ENCODE data around the gene CMTM5. TPM values are rescaled to one million over a fixed set of nuclear protein-coding genes. Genes with fewer than 3 reads are reported as not detected.

Gene CMTM5
- polyA plus RNA-seq, 1 experiment: not detected

DNA sequence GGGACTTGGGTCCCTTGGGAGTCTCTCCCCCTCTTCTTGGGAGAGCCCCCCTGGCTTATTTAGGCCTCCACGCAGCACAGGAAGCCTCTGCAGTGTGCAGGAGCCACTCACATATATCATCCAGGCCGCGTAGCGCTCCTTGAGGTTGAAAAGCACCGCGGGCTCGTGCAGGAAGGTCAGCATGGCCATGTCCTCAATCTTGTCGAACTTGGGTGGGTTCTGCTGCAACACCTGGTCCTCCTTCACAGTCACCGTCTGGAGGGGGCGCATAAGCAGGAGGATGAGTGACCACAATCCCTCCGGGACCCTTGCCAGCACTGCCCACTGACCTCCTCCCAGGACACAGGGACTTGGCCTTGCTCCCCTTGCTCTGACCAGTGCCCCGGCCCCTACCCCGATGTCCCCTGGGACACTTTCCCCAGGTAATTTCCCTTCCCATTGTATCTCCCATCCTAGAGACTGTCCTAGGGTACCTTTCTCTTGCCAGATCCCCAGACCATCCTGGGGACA lies 28.7 kb downstream of the CMTM5 start:
- CTCF ChIA-PET: no interaction called here
- no peak overlapping the region for H3K4me3 ChIP-seq (ENCODE audit: low read depth, low read length)
- H3K36me3 ChIP-seq (ENCODE audit: control insufficient read depth, insufficient read depth, low read length): no peaks in the 10 kb centered on the region
- TF ChIP-seq, protein P1, sequence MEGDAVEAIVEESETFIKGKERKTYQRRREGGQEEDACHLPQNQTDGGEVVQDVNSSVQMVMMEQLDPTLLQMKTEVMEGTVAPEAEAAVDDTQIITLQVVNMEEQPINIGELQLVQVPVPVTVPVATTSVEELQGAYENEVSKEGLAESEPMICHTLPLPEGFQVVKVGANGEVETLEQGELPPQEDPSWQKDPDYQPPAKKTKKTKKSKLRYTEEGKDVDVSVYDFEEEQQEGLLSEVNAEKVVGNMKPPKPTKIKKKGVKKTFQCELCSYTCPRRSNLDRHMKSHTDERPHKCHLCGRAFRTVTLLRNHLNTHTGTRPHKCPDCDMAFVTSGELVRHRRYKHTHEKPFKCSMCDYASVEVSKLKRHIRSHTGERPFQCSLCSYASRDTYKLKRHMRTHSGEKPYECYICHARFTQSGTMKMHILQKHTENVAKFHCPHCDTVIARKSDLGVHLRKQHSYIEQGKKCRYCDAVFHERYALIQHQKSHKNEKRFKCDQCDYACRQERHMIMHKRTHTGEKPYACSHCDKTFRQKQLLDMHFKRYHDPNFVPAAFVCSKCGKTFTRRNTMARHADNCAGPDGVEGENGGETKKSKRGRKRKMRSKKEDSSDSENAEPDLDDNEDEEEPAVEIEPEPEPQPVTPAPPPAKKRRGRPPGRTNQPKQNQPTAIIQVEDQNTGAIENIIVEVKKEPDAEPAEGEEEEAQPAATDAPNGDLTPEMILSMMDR (IDR thresholded peaks at IDR 0.05; ENCODE audit: insufficient read depth, low read depth, low read length): no peak
- peaks cover 9% of the 10 kb centered on the region for H3K27me3 ChIP-seq (ENCODE audit: control insufficient read depth, insufficient read depth, low read length)
- POLR2A ChIA-PET: no interaction called here
- DNase-seq (ENCODE audit: low read depth): no peak

DNA sequence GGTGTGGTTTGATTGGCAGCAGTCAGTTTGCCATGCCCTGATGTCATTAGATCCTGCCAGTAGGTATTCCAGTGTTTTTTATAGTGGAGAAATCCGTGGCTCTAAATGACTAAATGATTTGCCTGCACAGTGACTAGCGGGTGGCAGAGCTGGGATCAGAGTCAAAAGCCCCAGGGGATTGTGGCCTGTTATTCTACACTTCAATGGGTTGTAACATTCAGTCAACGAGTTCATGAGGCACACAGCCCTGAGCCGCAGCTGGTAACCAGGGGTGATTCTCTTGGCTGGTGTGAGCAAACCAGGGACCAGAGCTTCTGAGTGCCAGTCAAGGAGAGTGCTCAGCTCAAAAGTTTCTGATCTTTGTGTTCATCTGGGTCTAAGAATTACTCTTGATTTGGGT lies 29.4 kb downstream of the CMTM5 start:
- TF ChIP-seq, protein P1 (IDR thresholded peaks at IDR 0.05; ENCODE audit: insufficient read depth, low read depth, low read length): no peak
- ChIA-PET POLR2A (no interaction called here), CTCF (interaction anchor here (0.6 kb wide), 1 partner anchor 27 kb away, joined by 3 read pairs; no protein-coding TSS in a partner anchor)

DNA sequence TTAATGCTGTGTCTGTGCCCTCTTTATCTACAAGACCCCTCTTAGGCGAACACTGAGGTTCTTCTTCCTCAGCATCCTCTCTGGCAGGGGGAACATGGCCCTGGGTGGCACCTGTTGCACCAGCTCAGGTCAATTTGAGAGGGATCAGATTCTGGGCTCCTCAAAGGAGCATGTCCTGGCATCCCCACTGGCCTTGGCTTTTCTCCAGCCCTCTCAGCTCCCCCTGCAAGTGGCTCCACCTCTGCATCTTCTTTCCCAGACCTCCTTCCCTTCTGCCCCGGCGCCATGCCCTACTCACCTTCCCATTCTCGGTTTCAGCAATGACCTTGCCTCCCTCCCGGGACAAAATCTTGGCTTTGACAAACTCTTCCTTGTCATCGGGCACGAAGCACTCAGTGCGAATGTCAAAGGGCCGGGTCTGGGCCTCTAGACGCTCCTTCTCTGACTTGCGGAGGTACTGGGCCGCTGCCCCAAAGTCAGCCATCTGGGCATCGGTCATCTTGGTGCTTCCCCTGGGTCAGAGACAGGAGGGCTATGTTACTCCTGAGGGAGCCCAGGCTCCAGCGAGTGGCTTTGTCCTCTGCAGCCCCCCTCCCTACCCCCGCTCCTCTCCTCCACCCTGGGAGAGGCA lies 30.0 kb downstream of the CMTM5 start:
- TF ChIP-seq, protein P1 (IDR thresholded peaks at IDR 0.05; ENCODE audit: insufficient read depth, low read depth, low read length): no peak
- Histone ChIP-seq H3K4me3 (ENCODE audit: low read depth, low read length) (no peak overlapping the region), H3K27me3 (ENCODE audit: control insufficient read depth, insufficient read depth, low read length) (peaks cover 9% of the 10 kb centered on the region), H3K36me3 (ENCODE audit: control insufficient read depth, insufficient read depth, low read length) (no peaks in the 10 kb centered on the region)
- no peak for DNase-seq (ENCODE audit: low read depth)
- CTCF ChIA-PET: no interaction called here
- POLR2A ChIA-PET: no interaction called here

More for the DNA sequence above, 29.4 kb downstream of the CMTM5 start:
- Histone ChIP-seq H3K36me3 (ENCODE audit: control insufficient read depth, insufficient read depth, low read length) (no peaks in the 10 kb centered on the region), H3K27me3 (ENCODE audit: control insufficient read depth, insufficient read depth, low read length) (peaks cover 9% of the 10 kb centered on the region), H3K4me3 (ENCODE audit: low read depth, low read length) (no peak overlapping the region)
- DNase-seq (ENCODE audit: low read depth): no peak

DNA sequence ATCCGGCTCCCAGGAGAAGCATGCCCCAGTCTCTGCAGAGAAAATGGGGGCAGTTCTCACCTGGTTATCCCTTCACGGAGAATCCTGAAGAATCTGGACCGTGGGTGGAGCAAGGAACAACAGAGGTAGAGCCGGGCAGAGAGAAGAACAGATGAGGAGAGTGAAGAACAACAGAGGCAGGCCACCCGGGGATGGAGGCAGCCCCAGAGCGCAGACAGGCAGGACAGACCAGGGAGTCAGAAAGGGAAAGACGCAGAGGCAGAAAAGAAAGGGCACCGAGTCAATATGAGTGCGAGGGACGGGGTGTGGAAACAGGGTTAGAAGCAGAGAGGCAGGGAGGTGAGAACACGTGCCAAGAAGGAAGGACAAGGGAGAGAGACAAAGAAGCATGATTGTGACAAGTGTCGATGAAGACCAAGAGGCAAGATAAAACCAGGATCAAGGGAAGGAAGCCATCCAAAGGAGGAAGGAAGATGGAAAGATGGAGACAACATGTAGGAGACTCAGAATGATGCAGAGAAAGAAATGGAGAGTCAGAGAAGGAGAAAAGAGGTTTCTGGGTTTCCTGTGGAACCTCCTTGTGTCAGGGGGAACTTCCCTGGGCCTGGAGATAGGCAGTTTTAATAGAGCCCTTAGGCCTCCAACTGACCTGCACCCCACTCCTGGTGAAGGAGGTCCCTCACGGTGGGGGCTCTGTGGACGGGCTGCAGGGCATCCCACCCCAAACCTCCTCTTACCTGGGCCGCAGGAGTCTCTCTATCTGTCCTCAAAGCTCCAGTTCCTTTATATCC lies 30.9 kb downstream of the CMTM5 start, which contains the start of gene MYH6:
Gene MYH6, minus strand, starts transcription at position 758 of the 791 bp plus-strand sequence. CDS start 1,050 bp downstream, outside the sequence.
- CTCF ChIA-PET: no interaction called here
- DNase-seq (ENCODE audit: low read depth): no peak
- H3K4me3 ChIP-seq (ENCODE audit: low read depth, low read length): no peak within 1 kb of the TSS
- TF ChIP-seq, protein P1 (IDR thresholded peaks at IDR 0.05; ENCODE audit: insufficient read depth, low read depth, low read length): no peak
- H3K27me3 ChIP-seq (ENCODE audit: control insufficient read depth, insufficient read depth, low read length): peaks cover 9% of the 10 kb centered on the region
- H3K36me3 ChIP-seq (ENCODE audit: control insufficient read depth, insufficient read depth, low read length): no peaks in the 10 kb centered on the region
- POLR2A ChIA-PET: no interaction called here

DNA sequence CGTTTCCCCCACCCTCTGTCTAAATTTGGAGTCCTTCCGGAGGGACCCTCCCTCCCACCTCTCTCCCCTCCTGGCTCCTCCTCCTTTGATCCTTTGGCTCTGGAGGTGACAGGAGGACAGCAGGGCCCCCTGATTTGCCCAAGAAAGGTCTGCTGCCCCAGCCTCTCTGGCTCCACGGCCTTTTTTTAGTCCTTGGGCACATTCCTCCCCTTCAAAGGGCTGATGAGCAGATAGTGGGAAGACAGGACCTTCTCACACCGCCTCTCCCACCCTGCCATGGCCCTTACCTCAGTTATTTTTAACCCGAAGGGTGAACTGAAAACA lies 31.4 kb downstream of the CMTM5 start:
- CTCF ChIA-PET: no interaction called here
- TF ChIP-seq, protein P1 (IDR thresholded peaks at IDR 0.05; ENCODE audit: insufficient read depth, low read depth, low read length): no peak
- H3K4me3 ChIP-seq (ENCODE audit: low read depth, low read length): no peak overlapping the region
- POLR2A ChIA-PET: no interaction called here
- H3K27me3 ChIP-seq (ENCODE audit: control insufficient read depth, insufficient read depth, low read length): peaks cover 9% of the 10 kb centered on the region
- no peaks in the 10 kb centered on the region for H3K36me3 ChIP-seq (ENCODE audit: control insufficient read depth, insufficient read depth, low read length)
- DNase-seq (ENCODE audit: low read depth): no peak

Measured in BJ (cell line).